Esophagus squamous epithelium (tissue), 5 donors: Measurements from ENCODE around the gene DEFB121. TPM values are rescaled to one million over a fixed set of nuclear protein-coding genes. Genes with fewer than 3 reads are reported as not detected.

Experiments used
- DNase-seq: peaks from one replicate; lab custom pipeline; 2025; lab: John Stamatoyannopoulos, UW
- H3K27ac ChIP-seq, 4 donors: fragments of 200-600 bp; sonication (generic); one replicate each; pipeline ENCODE4 v1.5.1; 2016 to 2019; ENCODE audit warnings: mild to moderate bottlenecking in 1 of 4
- H3K27me3 ChIP-seq, 4 donors: fragments of 200-600 bp; sonication (generic); 1 replicate in 3 of 4; 2 replicates in 1 of 4; pipeline versions ENCODE4 v1.5.1 to v1.6.0; 2017 to 2021; ENCODE audit warnings: antibody characterized with exemption in 1 of 4
- H3K36me3 ChIP-seq, 3 donors: fragments of 200-600 bp; sonication (generic); one replicate each; pipeline ENCODE4 v1.5.1; 2016 to 2019
- H3K4me1 ChIP-seq, 3 donors: fragments of 200-600 bp; sonication (generic); one replicate each; pipeline ENCODE4 v1.5.1; 2017 to 2019
- H3K4me3 ChIP-seq, 4 donors: fragments of 200-600 bp; sonication (generic); 1 replicate in 3 of 4; 2 replicates in 1 of 4; pipeline ENCODE4 v1.5.1; 2016 to 2019; ENCODE audit warnings: mild to moderate bottlenecking in 2 of 4, moderate library complexity in 1 of 4
- H3K9me3 ChIP-seq, 3 donors: fragments of 200-600 bp; sonication (generic); one replicate each; pipeline ENCODE4 v1.5.1; 2016 to 2019
- POLR2A ChIP-seq, 4 donors: fragments of 450-650 bp; IDR thresholded peaks; one replicate each; pipeline ENCODE4 v1.6.1; 2017; ENCODE audit warnings: antibody characterized with exemption in 4 of 4, mild to moderate bottlenecking in 4 of 4, moderate library complexity in 3 of 4
- WGBS, 2 donors: methylation state at CpG; one replicate each; pipeline ENCODE4 v1.1.5; 2018; 5-methylcytosine and 5-hydroxymethylcytosine counted together
- intact Hi-C: fragments of 100-400 bp; cut with DNase I; formaldehyde crosslinking; loops from one replicate; pipeline ENCODE4 v1.15.0; 2022
- total RNA-seq, 4 donors: library from RNA; depleted of rRNA; stranded (reverse); fragments of >200 nt; gene quantifications; one replicate each; pipeline ENCODE4 v1.1.0, GENCODE V29; 2016
- TF ChIP-seq, protein P1 (sequence below), 6 experiments: fragments of 450-650 bp in 4 of 6; fragments of 200-600 bp in 2 of 6; sonication (generic) in 2 of 6; IDR thresholded peaks; one replicate each; pipeline ENCODE4 v1.5.1; 2016 to 2019; ENCODE audit warnings: antibody characterized with exemption in 6 of 6, mild to moderate bottlenecking in 4 of 6, moderate library complexity in 4 of 6
- donor health status: DM: yes; HTN: yes; CAD: no.

DEFB121 gene, protein sequence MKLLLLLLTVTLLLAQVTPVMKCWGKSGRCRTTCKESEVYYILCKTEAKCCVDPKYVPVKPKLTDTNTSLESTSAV
- total RNA-seq = not detected

DNA sequence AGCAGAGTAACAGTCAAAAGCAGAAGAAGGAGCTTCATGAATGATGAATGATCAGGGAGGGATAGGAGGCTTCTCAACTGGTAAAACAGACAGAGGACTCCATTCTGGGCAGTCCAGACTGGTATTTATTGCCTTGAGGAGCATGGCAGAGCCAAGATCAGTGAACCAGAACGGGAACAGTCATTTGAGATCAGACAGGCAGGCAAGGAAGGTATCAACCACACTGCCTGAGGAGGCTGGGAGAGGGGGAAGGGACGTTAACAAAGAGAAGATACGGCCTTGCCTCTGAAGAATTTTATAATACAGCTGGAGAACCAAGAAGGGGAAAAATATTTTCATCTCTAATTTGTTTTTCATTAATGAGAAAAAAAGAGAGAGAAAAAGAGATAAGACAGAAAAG is at the start of gene DEFB121:
Gene DEFB121 (minus strand): TSS at position 101 of the 400 bp plus-strand sequence. CDS start 63 bp downstream, at position 38.
- Histone ChIP-seq H3K4me1 (no peaks in the 10 kb centered on the region), H3K27ac (no peak within 1 kb of the TSS), H3K4me3 (no peak within 1 kb of the TSS), H3K27me3 (peaks cover 0 to 7% (median 0%) of the 10 kb centered on the region in 4 donors), H3K36me3 (no peaks in the 10 kb centered on the region), H3K9me3 (no peaks in the 10 kb centered on the region)
- TF ChIP-seq, protein P1, sequence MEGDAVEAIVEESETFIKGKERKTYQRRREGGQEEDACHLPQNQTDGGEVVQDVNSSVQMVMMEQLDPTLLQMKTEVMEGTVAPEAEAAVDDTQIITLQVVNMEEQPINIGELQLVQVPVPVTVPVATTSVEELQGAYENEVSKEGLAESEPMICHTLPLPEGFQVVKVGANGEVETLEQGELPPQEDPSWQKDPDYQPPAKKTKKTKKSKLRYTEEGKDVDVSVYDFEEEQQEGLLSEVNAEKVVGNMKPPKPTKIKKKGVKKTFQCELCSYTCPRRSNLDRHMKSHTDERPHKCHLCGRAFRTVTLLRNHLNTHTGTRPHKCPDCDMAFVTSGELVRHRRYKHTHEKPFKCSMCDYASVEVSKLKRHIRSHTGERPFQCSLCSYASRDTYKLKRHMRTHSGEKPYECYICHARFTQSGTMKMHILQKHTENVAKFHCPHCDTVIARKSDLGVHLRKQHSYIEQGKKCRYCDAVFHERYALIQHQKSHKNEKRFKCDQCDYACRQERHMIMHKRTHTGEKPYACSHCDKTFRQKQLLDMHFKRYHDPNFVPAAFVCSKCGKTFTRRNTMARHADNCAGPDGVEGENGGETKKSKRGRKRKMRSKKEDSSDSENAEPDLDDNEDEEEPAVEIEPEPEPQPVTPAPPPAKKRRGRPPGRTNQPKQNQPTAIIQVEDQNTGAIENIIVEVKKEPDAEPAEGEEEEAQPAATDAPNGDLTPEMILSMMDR (IDR thresholded peaks at IDR 0.05) = no peak
- no peak for TF ChIP-seq POLR2A (IDR thresholded peaks at IDR 0.05)
- 29 to 40% methylated on average over 3 of the region's 3 CpGs for WGBS, 2 donors
- DNase-seq = no peak
- intact Hi-C loops = no loop called here

DNA sequence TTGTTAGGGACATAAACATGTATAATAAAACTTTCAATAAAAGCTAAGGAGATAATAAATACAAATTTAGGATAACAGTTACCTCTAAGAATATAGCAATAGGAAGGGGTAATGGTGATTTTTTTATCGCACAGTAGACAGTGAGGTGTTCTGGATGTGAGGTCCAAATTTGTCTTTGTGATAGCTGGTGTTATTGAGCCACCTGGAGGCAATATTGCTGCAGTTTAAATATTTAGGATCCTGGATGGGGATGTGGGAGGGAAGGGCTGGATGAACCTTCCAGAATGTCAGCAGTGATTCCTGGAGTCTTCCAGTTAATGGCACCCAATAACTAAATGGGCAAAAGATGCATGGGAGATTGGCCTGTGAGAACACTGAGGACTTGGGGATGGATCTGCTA is 48.3 kb upstream of the DEFB121 start:
- TF ChIP-seq, protein P1 (IDR thresholded peaks at IDR 0.05) = no peak
- no peak for TF ChIP-seq POLR2A (IDR thresholded peaks at IDR 0.05)
- no peak for DNase-seq
- H3K4me3 ChIP-seq = no peak overlapping the region
- H3K27ac ChIP-seq = no peak overlapping the region
- H3K36me3 ChIP-seq = no peaks in the 10 kb centered on the region
- 92% methylated on average over 1 of the region's 1 CpG for WGBS, 2 donors
- H3K27me3 ChIP-seq = peaks cover 0 to 15% (median 0%) of the 10 kb centered on the region in 4 donors
- intact Hi-C loops = no loop called here
- H3K4me1 ChIP-seq = no peaks in the 10 kb centered on the region
- H3K9me3 ChIP-seq = no peaks in the 10 kb centered on the region

DNA sequence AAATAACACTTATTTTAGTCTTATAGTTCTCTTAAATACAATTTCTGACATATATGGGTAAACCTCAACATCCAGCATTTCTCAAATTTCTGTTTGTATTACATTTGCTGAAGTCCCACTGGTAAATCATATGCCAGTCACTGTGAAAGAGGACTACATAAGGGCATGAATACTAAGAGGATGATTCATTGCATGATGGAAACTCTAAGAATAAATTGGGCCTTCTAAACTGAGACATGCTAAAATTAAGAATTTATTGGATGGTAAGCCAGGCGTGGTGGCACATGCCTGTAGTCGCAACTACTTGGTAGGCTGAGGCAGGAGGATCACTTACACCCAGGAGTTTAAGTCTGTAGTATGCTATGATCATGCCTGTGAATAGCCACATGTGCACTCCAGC is 46.6 kb upstream of the DEFB121 start:
- no peaks in the 10 kb centered on the region for H3K9me3 ChIP-seq
- 57 to 65% methylated on average over 2 of the region's 2 CpGs for WGBS, 2 donors
- H3K4me1 ChIP-seq = no peaks in the 10 kb centered on the region
- H3K4me3 ChIP-seq = no peak overlapping the region
- intact Hi-C loops = no loop called here
- peaks cover 0 to 2% (median 0%) of the 10 kb centered on the region in 4 donors for H3K27me3 ChIP-seq
- no peak for DNase-seq
- H3K36me3 ChIP-seq = no peaks in the 10 kb centered on the region
- no peak overlapping the region for H3K27ac ChIP-seq
- TF ChIP-seq POLR2A (IDR thresholded peaks at IDR 0.05) = no peak
- TF ChIP-seq, protein P1 (IDR thresholded peaks at IDR 0.05) = no peak

DNA sequence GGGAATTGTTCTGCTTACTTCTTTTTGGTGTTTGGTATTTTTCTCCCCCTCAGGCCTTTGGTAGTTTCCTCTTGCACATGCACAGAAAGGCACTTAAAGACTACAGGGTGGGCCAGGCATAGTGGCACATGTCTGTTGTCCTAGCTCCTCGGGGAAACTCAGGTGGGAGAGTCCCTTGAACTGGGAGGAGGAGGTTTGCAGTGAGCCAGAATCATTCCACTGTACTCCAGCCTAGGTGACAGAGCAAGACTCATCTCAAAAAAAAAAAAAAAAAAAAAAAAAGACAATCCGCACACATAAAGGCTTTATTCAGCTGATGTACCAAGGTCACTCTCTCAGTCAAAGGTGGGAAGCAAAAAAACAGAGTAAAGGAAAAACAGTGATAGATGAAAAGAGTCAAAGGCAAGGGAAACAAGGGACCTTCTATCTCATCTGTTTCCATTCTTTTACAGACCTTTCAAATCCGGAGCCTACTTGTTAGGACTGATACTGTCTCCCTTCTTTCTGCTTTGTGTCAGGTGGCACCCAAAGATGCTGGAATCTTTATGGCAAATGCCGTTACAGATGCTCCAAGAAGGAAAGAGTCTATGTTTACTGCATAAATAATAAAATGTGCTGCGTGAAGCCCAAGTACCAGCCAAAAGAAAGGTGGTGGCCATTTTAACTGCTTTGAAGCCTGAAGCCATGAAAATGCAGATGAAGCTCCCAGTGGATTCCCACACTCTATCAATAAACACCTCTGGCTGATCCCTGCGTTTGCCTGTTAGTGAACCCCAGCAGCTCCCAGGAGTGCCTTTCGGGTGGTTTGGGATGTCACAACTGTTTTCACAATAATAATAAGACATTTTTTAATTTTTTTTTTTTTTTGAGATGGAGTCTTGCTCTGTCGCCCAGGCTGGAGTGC is 43.7 kb upstream of the DEFB121 start:
- 70 to 76% methylated on average over 7 of the region's 8 CpGs for WGBS, 2 donors
- DNase-seq = no peak
- intact Hi-C loops = no loop called here
- Histone ChIP-seq H3K27me3 (peaks cover 0 to 4% (median 0%) of the 10 kb centered on the region in 4 donors), H3K36me3 (no peaks in the 10 kb centered on the region), H3K9me3 (no peaks in the 10 kb centered on the region), H3K27ac (no peak overlapping the region), H3K4me1 (no peaks in the 10 kb centered on the region), H3K4me3 (no peak overlapping the region)
- TF ChIP-seq, protein P1 (IDR thresholded peaks at IDR 0.05) = no peak
- TF ChIP-seq POLR2A (IDR thresholded peaks at IDR 0.05) = no peak
